PFSK-1 (cell line): Measurements from ENCODE around the gene MFAP3.

Source experiments
- FOXP2 ChIP-seq: optimal IDR thresholded peaks from 2 replicates; pipeline ENCODE3; 2011; ENCODE audit warnings: borderline replicate concordance, control low read depth, inconsistent platforms; ENCODE audit not compliant: insufficient read depth; ENCODE audit errors: extremely low read length, extremely low read depth
- POLR2AphosphoS5 ChIP-seq: IDR thresholded peaks from 2 replicates; pipeline ENCODE4 v1.6.1; 2012; ENCODE audit warnings: low read depth, mild to moderate bottlenecking, control low read depth, low read length, moderate library complexity
- SIN3A ChIP-seq: IDR thresholded peaks from 2 replicates; pipeline ENCODE4 v1.6.1; 2012; ENCODE audit warnings: mild to moderate bottlenecking, low read length, moderate library complexity, borderline replicate concordance; ENCODE audit not compliant: insufficient read depth
- TAF1 ChIP-seq: IDR thresholded peaks from 2 replicates; pipeline ENCODE4 v1.6.1; 2012; ENCODE audit warnings: low read length, control low read depth, borderline replicate concordance; ENCODE audit not compliant: insufficient read depth
- TF ChIP-seq, protein P1 (sequence below), 2 experiments: IDR thresholded peaks; 2 replicates each; pipeline versions ENCODE4 v1.6.1 to v1.8.0; 2011 to 2012; ENCODE audit warnings: low read depth in 2 of 2, low read length in 2 of 2, control low read depth in 1 of 2, inconsistent platforms in 1 of 2, mild to moderate bottlenecking in 1 of 2, moderate library complexity in 1 of 2; ENCODE audit not compliant: insufficient read depth in 1 of 2

Gene MFAP3

DNA sequence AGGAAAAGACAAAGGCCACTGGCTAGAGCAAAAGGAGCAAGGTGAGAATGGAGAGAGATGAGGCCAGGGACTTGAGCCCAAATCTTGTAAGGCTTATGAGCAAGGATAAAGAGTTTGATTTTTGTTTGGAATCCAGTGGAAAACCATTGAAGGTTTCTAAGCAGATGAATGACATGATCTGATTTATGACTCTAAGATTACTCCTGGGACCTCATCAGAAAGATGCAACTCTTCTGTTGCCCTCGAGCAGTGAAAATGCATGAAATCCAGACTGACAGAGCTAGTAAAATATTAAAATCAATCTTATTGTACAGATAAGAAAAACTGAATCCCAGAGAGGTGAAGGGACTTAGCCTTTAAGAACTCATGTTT, 677 bp downstream of the MFAP3 start:
- no peak for TF ChIP-seq TAF1
- TF ChIP-seq SIN3A = no peak
- TF ChIP-seq FOXP2 = no peak

DNA sequence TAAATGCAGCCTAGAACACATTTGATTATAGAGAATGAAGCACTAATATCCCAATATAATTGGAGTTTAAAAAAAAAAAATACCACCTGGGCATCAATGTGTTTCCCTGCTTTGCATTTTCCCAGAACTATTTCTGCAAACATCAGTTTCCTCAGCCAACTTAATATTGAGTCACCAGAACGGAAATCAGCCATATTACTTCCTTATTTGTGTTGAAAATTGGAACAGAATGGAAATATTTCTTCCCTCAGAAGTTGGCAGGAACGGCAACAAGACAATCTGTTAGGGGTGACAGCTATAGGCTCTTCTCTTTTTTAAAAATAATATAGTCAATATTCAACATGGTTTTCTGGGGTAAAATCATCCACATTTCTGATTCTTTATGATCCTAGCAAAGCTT, 4.0 kb downstream of the MFAP3 start:
- TF ChIP-seq FOXP2 = no peak
- TF ChIP-seq TAF1 = no peak
- no peak for TF ChIP-seq SIN3A
- TF ChIP-seq POLR2AphosphoS5 = no peak
- TF ChIP-seq, protein P1, sequence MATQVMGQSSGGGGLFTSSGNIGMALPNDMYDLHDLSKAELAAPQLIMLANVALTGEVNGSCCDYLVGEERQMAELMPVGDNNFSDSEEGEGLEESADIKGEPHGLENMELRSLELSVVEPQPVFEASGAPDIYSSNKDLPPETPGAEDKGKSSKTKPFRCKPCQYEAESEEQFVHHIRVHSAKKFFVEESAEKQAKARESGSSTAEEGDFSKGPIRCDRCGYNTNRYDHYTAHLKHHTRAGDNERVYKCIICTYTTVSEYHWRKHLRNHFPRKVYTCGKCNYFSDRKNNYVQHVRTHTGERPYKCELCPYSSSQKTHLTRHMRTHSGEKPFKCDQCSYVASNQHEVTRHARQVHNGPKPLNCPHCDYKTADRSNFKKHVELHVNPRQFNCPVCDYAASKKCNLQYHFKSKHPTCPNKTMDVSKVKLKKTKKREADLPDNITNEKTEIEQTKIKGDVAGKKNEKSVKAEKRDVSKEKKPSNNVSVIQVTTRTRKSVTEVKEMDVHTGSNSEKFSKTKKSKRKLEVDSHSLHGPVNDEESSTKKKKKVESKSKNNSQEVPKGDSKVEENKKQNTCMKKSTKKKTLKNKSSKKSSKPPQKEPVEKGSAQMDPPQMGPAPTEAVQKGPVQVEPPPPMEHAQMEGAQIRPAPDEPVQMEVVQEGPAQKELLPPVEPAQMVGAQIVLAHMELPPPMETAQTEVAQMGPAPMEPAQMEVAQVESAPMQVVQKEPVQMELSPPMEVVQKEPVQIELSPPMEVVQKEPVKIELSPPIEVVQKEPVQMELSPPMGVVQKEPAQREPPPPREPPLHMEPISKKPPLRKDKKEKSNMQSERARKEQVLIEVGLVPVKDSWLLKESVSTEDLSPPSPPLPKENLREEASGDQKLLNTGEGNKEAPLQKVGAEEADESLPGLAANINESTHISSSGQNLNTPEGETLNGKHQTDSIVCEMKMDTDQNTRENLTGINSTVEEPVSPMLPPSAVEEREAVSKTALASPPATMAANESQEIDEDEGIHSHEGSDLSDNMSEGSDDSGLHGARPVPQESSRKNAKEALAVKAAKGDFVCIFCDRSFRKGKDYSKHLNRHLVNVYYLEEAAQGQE (IDR thresholded peaks at IDR 0.05; ENCODE audit: insufficient read depth in 1 of 2, low read depth in 2 of 2, low read length in 2 of 2) = no peak

DNA sequence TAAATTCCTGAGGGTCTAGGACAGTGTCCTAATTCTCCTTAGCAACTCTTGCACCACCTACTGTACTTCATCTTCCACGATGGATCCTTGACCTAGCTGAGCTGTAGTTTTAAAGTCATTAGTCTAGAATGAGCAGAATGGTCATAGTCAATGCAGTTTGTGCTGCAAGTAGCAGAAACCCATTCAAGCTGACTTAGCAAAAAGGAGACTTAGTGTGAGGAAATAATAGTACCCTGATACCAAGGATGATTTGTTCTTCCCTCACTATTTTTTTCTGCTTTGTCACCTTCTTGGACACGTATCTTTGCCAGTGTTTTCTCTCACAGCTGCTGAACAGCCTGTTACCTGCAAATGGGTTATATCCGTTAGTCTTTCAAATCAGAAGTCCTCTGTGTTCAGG, 5.3 kb downstream of the MFAP3 start:
- TF ChIP-seq FOXP2 (no peak), SIN3A (no peak), POLR2AphosphoS5 (no peak), TAF1 (no peak)
- TF ChIP-seq, protein P1 (IDR thresholded peaks at IDR 0.05; ENCODE audit: insufficient read depth in 1 of 2, low read depth in 2 of 2, low read length in 2 of 2) = no peak

DNA sequence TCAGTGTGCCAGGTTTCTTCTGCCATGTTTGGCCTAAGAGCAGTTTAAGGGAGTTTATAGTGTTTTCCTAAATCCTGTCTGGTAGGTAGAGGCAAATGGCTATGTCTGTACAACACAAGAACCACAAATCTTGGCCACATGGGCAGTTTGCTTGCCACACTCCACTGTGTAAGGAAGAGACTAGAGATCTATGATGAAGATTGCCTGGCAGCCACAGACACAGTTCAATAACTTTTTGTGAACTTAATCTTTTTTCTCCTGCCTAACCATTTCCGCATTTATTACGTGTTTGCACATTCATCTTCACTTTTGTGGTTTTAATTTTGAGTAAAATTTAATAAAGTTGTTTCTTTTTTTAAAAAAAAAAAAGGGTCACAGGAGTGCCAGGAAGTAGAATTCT, 5.8 kb downstream of the MFAP3 start:
- TF ChIP-seq FOXP2 (no peak), POLR2AphosphoS5 (no peak)
- TF ChIP-seq, protein P1 (IDR thresholded peaks at IDR 0.05; ENCODE audit: insufficient read depth in 1 of 2, low read depth in 2 of 2, low read length in 2 of 2) = no peak

DNA sequence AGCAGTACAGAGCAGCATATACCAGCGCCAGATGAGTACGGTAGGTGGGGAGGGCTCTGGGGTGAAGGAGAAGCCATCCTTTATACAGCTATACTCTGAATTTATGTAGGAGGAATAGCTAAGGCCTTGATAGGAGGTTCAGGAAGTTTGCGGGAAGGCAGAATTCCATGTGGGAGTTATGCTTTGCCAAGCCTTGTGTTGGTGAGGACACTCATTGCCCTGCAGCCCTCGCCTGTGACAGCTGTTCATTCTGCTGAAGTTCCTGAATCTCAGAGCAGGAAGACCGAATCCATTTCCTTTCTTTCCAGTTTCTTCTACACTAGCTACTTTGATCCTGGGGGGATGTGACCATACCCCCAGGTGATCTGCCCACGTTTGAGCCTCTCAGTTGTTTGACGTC, 7.7 kb downstream of the MFAP3 start:
- TF ChIP-seq TAF1 (no peak), FOXP2 (no peak), SIN3A (no peak), POLR2AphosphoS5 (no peak)
- TF ChIP-seq, protein P1 (IDR thresholded peaks at IDR 0.05; ENCODE audit: insufficient read depth in 1 of 2, low read depth in 2 of 2, low read length in 2 of 2) = no peak
